ENCODE results near the gene KRTAP2-3. TPM values are rescaled to one million over a fixed set of nuclear protein-coding genes. Genes with fewer than 3 reads are reported as not detected.

The KRTAP2-3 gene
- total and polyA plus RNA-seq, 10 of the 15 experiments (the other 5 are each of a cell fraction or from before 2014, with no cell fraction given): not detected

- ChIA-PET RAD21 (ENCODE audit: unreplicated experiment) (no interaction called here), SMC1A (ENCODE audit: uncharacterized antibody, unreplicated experiment) (no interaction called here), CTCF (no interaction called here), POLR2A (no interaction called here)
- intact Hi-C loops (cut with micrococcal nuclease; ENCODE audit: unreplicated experiment): no loop called here
- H3K9ac ChIP-seq (ENCODE audit: control insufficient read depth, insufficient read depth, low read length): no peak overlapping the region
- FAIRE-seq: no peak
- no peak for ATAC-seq
- BruUV-seq (replicated peaks): no TSS peak
- no peak overlapping the region for H2AFZ ChIP-seq (ENCODE audit: control insufficient read depth, low read depth, low read length)
- WGBS (ENCODE audit: insufficient coverage, insufficient replicate concordance, low lambda C conversion rate, missing lambda C conversion rate): 38% methylated on average over 2 of the region's 2 CpGs
- no peak overlapping the region for H3K4me3 ChIP-seq
- no peaks in the 10 kb centered on the region for H3K9me3 ChIP-seq (replicated peaks; ENCODE audit: control insufficient read depth, insufficient read depth, low read length)
- no peak for DNase-seq (ENCODE audit: low read depth, low spot score)
- H3K4me1 ChIP-seq (ENCODE audit: control insufficient read depth, insufficient read depth, low read length): no peaks in the 10 kb centered on the region
- H3K79me2 ChIP-seq (ENCODE audit: control insufficient read depth, insufficient read depth, low read length): no peaks in the 10 kb centered on the region
- H3K27ac ChIP-seq (ENCODE audit: control insufficient read depth, insufficient read depth): no peak overlapping the region
- in situ Hi-C loops (cut with MboI): no loop called here
- H4K20me1 ChIP-seq (ENCODE audit: control insufficient read depth, insufficient read depth): no peaks in the 10 kb centered on the region
- no peak overlapping the region for H3K4me2 ChIP-seq (ENCODE audit: control insufficient read depth, insufficient read depth)
- no peaks in the 10 kb centered on the region for H3K27me3 ChIP-seq (replicated peaks in 1 of 2; ENCODE audit: control insufficient read depth in 2 of 2, insufficient read depth in 2 of 2, low read length in 1 of 2)
- H3K36me3 ChIP-seq (ENCODE audit: control insufficient read depth in 2 of 2, insufficient read depth in 2 of 2, low read length in 1 of 2): no peaks in the 10 kb centered on the region
- no peak for TF ChIP-seq RAD21 (IDR thresholded peaks at IDR 0.05; ENCODE audit: insufficient read depth, low read depth, low read length)
- no peak for TF ChIP-seq IKZF1 (conservative IDR thresholded peaks at IDR 0.05)
- no peak for TF ChIP-seq PML (IDR thresholded peaks at IDR 0.05; ENCODE audit: low read length)
- TF ChIP-seq BCLAF1 (IDR thresholded peaks at IDR 0.05): no peak
- no peak for TF ChIP-seq SMAD1 (IDR thresholded peaks at IDR 0.05; ENCODE audit: low read depth, partially characterized antibody)
- TF ChIP-seq CBFB (IDR thresholded peaks at IDR 0.05; ENCODE audit: low read depth): no peak
- no peak for TF ChIP-seq SREBF1 (IDR thresholded peaks at IDR 0.05; ENCODE audit: low read length)
- no peak for TF ChIP-seq REST (IDR thresholded peaks at IDR 0.05; ENCODE audit: low read depth, low read length)
- TF ChIP-seq ZBTB4 (CRISPR knock-in tag; IDR thresholded peaks at IDR 0.05): no peak
- TF ChIP-seq FOS (IDR thresholded peaks at IDR 0.05; ENCODE audit: borderline replicate concordance, extremely low read depth, insufficient read length): no peak
- no peak for TF ChIP-seq MYB (IDR thresholded peaks at IDR 0.05; ENCODE audit: borderline replicate concordance, low read depth, low read length)
- no peak for TF ChIP-seq NRF1 (conservative IDR thresholded peaks at IDR 0.05; ENCODE audit: low read depth, low read length)
- TF ChIP-seq PBX3 (IDR thresholded peaks at IDR 0.05; ENCODE audit: insufficient replicate concordance, low read depth, low read length): no peak
- no peak for TF ChIP-seq NFIC (IDR thresholded peaks at IDR 0.05; ENCODE audit: low read depth, low read length)
Observed at GRCh38 chr17:41037853-41038350, 22.0 kb downstream of the KRTAP2-3 start.

Measured in GM12878 (cell line).